Right lobe of liver (tissue), 4 donors: ENCODE measurements around the gene RPGRIP1.

Experiments
- CTCF ChIP-seq, 4 donors: fragments of 200-600 bp in 3 of 4; fragments of 450-650 bp in 1 of 4; IDR thresholded peaks; one replicate each; pipeline versions ENCODE4 v1.5.1 to v1.8.0; 2016 to 2022; ENCODE audit warnings: antibody characterized with exemption in 4 of 4, mild to moderate bottlenecking in 2 of 4
- POLR2A ChIP-seq: fragments of 450-650 bp; IDR thresholded peaks from one replicate; pipeline ENCODE4 v1.6.1; 2017; ENCODE audit warnings: antibody characterized with exemption, mild to moderate bottlenecking
- donor health status: DM: no; HTN: no; CAD: no.
- donor health status: DM: no; HTN: no; CAD: no.
- donor health status: DM: no; HTN: yes; CAD: no.

- TF ChIP-seq CTCF (IDR thresholded peaks at IDR 0.05) (no peak), POLR2A (no peak)
Measured at GRCh38 chr14:21244544-21244943, 35.3 kb upstream of the RPGRIP1 start.
